Cardiac muscle cell (in vitro differentiated cells and primary cell): Measurements from ENCODE around the gene DDT. TPM values are rescaled to one million over a fixed set of nuclear protein-coding genes. Genes with fewer than 3 reads are reported as not detected.
"Not testable (repeated sequence)": the region's sequence is repeated elsewhere in the genome, so short reads cannot be mapped to it uniquely, and the experiment has no call there.

Source experiments
- DNase-seq, 2 donors: peaks; one replicate each; pipeline versions ENCODE4 v3.0.0 to v3.0.0-alpha.2; 2010 to 2017; ENCODE audit warnings: low read depth in 1 of 2, low spot score in 1 of 2
- H3K27ac ChIP-seq: fragments of 200-600 bp; sonication (generic); 2 replicates; pipeline ENCODE4 v1.5.1; 2016
- H3K27me3 ChIP-seq: fragments of 200-600 bp; sonication (generic); 2 replicates; pipeline ENCODE4 v1.6.0; 2016; ENCODE audit warnings: control low read depth
- H3K36me3 ChIP-seq: fragments of 200-600 bp; sonication (generic); 2 replicates; pipeline ENCODE4 v1.5.1; 2016; ENCODE audit warnings: control low read depth
- H3K4me1 ChIP-seq: fragments of 200-600 bp; sonication (generic); 2 replicates; pipeline ENCODE4 v1.8.1; 2017; ENCODE audit warnings: low read depth, mild to moderate bottlenecking, mixed run types
- H3K4me3 ChIP-seq: fragments of 200-600 bp; sonication (generic); 2 replicates; pipeline ENCODE4 v1.5.1; 2016; ENCODE audit warnings: mild to moderate bottlenecking
- H3K9me3 ChIP-seq: fragments of 200-600 bp; sonication (generic); 2 replicates; pipeline ENCODE4 v1.5.1; 2017; ENCODE audit warnings: low read depth, mild to moderate bottlenecking, control low read depth
- polyA plus RNA-seq: library from polyadenylated mRNA; unstranded; fragments of >200 nt; fragmentation: Nextera tagmentation; extraction: Ambion mirVana; gene quantifications from 2 replicates; pipeline ENCODE4 v1.2.1, GENCODE V29; 2016
- total RNA-seq: library from RNA; depleted of rRNA; stranded (reverse); fragments of >200 nt; gene quantifications from 2 replicates; pipeline ENCODE4 v1.2.3, GENCODE V29; 2016
- TF ChIP-seq, protein P1 (sequence below): IDR thresholded peaks from 2 replicates; pipeline ENCODE4 v1.5.1; 2012; ENCODE audit warnings: low read depth, mild to moderate bottlenecking, low read length

The DDT gene
- total and polyA plus RNA-seq, 2 experiments from 2014 or later = 115 to 244 TPM

DNA sequence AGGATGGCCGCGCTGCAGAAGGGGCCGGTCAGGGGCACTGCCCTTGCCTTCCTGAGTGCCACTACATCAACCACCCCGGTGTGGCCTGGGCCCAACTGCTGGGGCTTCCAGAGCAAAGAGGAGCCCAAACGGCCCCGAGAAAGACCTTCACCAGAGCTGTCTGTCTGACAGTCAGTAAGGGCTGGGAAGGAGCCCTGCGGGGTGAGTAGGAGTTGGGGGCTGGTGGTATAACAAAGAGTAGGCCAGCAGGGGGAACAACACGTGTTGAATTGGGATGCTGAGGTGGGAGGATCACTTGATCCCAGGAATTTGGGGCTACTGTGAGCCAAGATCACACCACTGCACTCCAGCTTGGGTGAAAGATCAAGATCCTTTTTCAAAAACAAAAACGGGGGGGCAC lies 27.1 kb upstream of the DDT start:
- TF ChIP-seq, protein P1, sequence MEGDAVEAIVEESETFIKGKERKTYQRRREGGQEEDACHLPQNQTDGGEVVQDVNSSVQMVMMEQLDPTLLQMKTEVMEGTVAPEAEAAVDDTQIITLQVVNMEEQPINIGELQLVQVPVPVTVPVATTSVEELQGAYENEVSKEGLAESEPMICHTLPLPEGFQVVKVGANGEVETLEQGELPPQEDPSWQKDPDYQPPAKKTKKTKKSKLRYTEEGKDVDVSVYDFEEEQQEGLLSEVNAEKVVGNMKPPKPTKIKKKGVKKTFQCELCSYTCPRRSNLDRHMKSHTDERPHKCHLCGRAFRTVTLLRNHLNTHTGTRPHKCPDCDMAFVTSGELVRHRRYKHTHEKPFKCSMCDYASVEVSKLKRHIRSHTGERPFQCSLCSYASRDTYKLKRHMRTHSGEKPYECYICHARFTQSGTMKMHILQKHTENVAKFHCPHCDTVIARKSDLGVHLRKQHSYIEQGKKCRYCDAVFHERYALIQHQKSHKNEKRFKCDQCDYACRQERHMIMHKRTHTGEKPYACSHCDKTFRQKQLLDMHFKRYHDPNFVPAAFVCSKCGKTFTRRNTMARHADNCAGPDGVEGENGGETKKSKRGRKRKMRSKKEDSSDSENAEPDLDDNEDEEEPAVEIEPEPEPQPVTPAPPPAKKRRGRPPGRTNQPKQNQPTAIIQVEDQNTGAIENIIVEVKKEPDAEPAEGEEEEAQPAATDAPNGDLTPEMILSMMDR = no peak

GRCh38 chr22:23999779-24000178 lies 25.5 kb upstream of the DDT start:
- DNase-seq, H3K36me3 ChIP-seq, H3K27me3 ChIP-seq, H3K27ac ChIP-seq, H3K9me3 ChIP-seq, H3K4me1 ChIP-seq, H3K4me3 ChIP-seq: not testable (repeated sequence)

More for the DNA sequence above, 27.1 kb upstream of the DDT start:
- no peak overlapping the region for H3K27ac ChIP-seq
- no peaks in the 10 kb centered on the region for H3K27me3 ChIP-seq
- no peak for DNase-seq
- no peaks in the 10 kb centered on the region for H3K9me3 ChIP-seq
- no peaks in the 10 kb centered on the region for H3K4me1 ChIP-seq
- no peaks in the 10 kb centered on the region for H3K36me3 ChIP-seq
- H3K4me3 ChIP-seq = no peak overlapping the region

DNA sequence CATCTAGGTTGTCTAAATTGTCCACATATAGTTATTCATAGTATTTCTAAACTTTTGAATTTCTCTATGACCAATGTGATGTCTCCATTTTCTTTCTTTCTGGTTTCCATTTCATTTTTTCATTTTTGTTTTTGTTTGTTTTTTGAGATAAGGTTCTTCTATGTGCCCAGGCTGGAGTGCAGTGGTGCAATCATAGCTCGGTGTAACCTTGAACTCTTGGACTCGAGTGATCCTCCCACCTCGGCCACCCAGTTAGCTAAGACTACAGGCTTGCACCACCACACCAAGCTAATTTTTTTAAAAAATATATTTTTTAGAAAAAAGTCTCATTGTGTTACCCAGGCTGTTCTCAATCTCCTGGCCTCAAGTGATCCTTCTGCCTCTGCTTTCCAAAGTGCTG lies 22.9 kb upstream of the DDT start:
- no peak for DNase-seq
- H3K4me1 ChIP-seq = no peaks in the 10 kb centered on the region
- TF ChIP-seq, protein P1 = no peak
- no peak overlapping the region for H3K4me3 ChIP-seq
- H3K9me3 ChIP-seq = no peaks in the 10 kb centered on the region
- H3K27ac ChIP-seq = no peak overlapping the region
- no peaks in the 10 kb centered on the region for H3K27me3 ChIP-seq
- no peaks in the 10 kb centered on the region for H3K36me3 ChIP-seq

- not testable (repeated sequence) for H3K4me3 ChIP-seq, H3K9me3 ChIP-seq, DNase-seq, H3K27ac ChIP-seq, H3K27me3 ChIP-seq, H3K36me3 ChIP-seq, H3K4me1 ChIP-seq
These were observed 19.4 kb upstream of the DDT start for GRCh38 chr22:23993581-23994177.

DNA sequence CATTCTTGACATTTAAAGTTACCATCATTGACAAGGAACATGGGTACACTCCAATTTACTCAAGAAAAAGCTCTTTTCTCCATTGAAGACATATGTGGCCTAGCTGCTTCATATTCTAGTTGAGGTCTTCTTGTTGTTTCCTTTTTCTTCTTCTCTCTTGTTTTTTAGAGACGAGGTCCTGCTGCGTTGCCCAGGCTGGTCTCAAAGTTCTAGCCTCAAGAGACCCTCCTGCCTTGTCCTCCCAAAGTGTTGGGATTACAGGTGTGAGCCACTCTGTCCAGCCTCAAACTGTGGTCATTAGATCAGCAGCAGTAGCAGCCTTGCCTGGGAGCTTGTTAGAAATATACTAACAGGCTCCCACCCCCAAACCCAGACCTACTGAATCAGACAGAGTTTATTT lies 18.8 kb upstream of the DDT start:
- not testable (repeated sequence) for H3K9me3 ChIP-seq, H3K4me3 ChIP-seq, H3K36me3 ChIP-seq, H3K27me3 ChIP-seq, H3K27ac ChIP-seq, H3K4me1 ChIP-seq, DNase-seq

DNA sequence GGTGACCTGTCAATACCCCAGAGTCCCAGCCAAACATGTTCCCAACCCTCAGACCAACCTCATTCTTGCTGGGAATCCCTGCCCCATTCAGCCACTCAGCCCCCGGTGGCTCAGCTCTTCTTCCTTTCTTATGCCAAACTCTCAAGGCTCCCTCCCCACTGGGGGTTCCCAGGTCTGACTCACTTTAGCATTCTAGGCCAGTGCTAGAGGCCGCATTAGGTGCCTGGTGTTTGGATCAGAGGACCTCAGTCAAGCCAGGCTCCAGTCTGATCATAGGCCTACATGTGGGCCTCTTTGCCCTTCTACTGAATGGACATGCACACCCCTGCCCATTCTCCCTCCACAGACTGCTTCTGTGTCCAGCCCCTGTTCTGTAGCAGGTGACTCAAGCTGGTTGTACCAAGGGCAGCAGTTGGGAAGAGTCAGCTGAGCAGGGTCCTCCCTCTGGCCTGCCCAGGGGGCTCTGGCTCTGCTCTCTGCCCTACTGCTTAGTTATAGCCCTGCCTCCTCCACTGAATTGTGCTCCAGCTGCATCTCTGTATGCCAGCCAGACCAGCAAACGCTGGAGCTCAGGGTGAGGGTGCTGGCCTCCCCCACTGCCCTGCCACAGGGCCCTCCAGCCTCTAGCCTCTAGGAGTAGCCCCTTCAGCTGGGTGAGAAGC lies 15.5 kb upstream of the DDT start:
- H3K4me1 ChIP-seq, H3K36me3 ChIP-seq, H3K27ac ChIP-seq, DNase-seq, H3K9me3 ChIP-seq, H3K27me3 ChIP-seq, H3K4me3 ChIP-seq: not testable (repeated sequence)

DNA sequence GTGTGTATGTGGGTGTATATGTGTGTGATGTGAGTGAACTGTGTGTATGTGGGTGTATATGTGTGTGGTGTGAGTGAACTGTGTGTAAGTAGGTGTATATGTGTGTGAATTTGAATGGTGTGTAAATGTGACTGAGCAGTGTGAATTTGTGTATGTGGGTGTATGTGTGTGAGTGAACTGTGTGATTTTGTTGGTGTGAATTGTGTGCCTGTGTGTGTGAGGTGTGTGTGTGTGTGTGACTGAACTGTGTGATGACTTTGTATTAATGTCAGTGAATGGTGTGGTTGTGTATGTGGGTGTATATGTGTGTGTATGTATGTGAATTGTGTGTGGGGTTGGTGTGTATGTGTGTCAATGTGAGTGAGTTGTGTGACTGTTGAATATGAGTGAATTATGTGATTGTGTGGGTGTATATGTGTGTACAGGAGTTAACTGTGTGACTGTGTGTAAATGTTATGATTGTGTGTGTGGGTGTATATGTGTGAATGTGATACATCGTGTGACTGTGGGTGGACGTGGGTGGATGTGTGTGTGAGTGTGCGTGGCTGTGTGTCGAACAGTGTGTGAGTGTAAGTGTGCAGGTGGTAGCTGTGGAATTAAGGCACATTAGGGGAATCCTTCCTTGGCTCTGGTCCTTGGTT lies 12.4 kb upstream of the DDT start:
- not testable (repeated sequence) for H3K4me3 ChIP-seq, H3K27me3 ChIP-seq, H3K9me3 ChIP-seq, H3K36me3 ChIP-seq, H3K27ac ChIP-seq, DNase-seq, H3K4me1 ChIP-seq

DNA sequence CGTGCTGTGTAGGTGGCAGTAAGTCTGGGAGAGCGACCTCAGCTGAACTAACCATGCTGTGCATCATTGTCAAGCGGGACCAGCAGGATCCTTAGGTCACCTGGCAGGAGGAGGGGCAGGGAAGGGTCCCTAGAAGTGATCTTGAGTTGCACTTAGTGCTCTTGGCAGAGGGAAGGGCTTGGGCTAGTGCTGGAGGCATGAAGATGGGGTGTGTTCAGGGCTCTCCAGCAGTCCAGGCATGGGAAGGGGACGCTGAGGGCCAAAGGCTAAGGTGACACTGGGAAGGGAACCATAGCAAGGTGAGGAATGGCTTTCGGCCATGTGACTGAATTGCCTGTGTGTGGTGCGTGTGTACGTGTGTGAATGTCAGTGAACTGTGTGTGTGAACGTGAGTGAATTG lies 11.8 kb upstream of the DDT start:
- H3K36me3 ChIP-seq, DNase-seq, H3K27ac ChIP-seq, H3K4me3 ChIP-seq, H3K9me3 ChIP-seq, H3K27me3 ChIP-seq, H3K4me1 ChIP-seq: not testable (repeated sequence)
